ENCODE measurements around the gene HNMT. TPM values are rescaled to one million over a fixed set of nuclear protein-coding genes. Genes with fewer than 3 reads are reported as not detected.

Gene HNMT
- total RNA-seq, 1 experiment from 2014 or later = 4.1 TPM

GRCh38 chr2:138016351-138017087, 52.2 kb downstream of the HNMT start:
- ChIA-PET CTCF (no interaction called here), POLR2A (no interaction called here)
- BruUV-seq (replicated peaks) = no TSS peak
- TF ChIP-seq POLR2AphosphoS5 (IDR thresholded peaks at IDR 0.05; ENCODE audit: low read depth, low read length) (no peak), SIN3A (IDR thresholded peaks at IDR 0.05; ENCODE audit: borderline replicate concordance, insufficient read depth, low read depth, low read length) (no peak), TCF7L2 (IDR thresholded peaks at IDR 0.05; ENCODE audit: low read depth, low read length) (no peak), REST (IDR thresholded peaks at IDR 0.05; ENCODE audit: insufficient read depth in 1 of 2, low read depth in 2 of 2, low read length in 1 of 2) (no peak), CTCF (IDR thresholded peaks at IDR 0.05) (no peak)
- H3K36me3 ChIP-seq (ENCODE audit: control insufficient read depth, insufficient read depth, low read length) = no peaks in the 10 kb centered on the region; the same call in 1 of the 2 replicates
- H3K4me1 ChIP-seq (ENCODE audit: control insufficient read depth, insufficient read depth, low read length) = no peaks in the 10 kb centered on the region
- DNase-seq (ENCODE audit: low read depth, low spot score) = no peak
- ATAC-seq = no peak
- no peak overlapping the region for H3K27ac ChIP-seq (ENCODE audit: low read length)
- in situ Hi-C loops (cut with HindIII; ENCODE audit: low pct_unique_long_range_greater_than_20kb, low sequenced_read_pairs) (no loop called here), intact Hi-C loops (cut with micrococcal nuclease; ENCODE audit: unreplicated experiment) (no loop called here)
- no peaks in the 10 kb centered on the region for H3K27me3 ChIP-seq (ENCODE audit: control insufficient read depth, insufficient read depth, low read length)
- H3K4me3 ChIP-seq (ENCODE audit: low read depth in 2 of 2, low read length in 2 of 2) = no peak overlapping the region
- no peaks in the 10 kb centered on the region for H3K9me3 ChIP-seq (ENCODE audit: control insufficient read depth, insufficient read depth, low read depth, low read length)

DNA sequence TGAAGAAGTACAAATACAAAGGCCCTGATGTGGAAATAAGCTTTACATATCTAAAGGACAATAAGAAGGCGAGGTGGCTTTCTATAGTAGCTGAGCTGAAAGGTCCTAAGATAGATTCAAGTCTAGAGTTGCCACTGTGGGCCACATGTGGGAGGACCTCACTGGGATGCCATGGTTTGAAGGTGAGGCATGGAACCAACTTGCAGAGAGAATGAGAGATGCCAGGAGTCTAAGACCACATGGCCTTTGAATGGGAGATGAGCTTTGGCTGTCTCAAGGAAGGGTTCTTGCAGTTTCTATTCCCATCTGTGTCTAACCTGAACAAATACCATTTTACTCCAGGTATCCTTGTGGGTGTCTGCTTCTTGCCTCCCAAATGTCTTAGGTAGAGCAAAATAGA, 53.6 kb downstream of the HNMT start:
- H3K9me3 ChIP-seq (ENCODE audit: control insufficient read depth, insufficient read depth, low read depth, low read length) = no peaks in the 10 kb centered on the region
- H3K27ac ChIP-seq (ENCODE audit: low read length) = no peak overlapping the region
- BruUV-seq (replicated peaks) = no TSS peak
- H3K4me1 ChIP-seq (ENCODE audit: control insufficient read depth, insufficient read depth, low read length) = no peaks in the 10 kb centered on the region
- TF ChIP-seq POLR2AphosphoS5 (IDR thresholded peaks at IDR 0.05; ENCODE audit: low read depth, low read length) (no peak), CTCF (IDR thresholded peaks at IDR 0.05) (no peak), REST (IDR thresholded peaks at IDR 0.05; ENCODE audit: insufficient read depth in 1 of 2, low read depth in 2 of 2, low read length in 1 of 2) (no peak), TCF7L2 (IDR thresholded peaks at IDR 0.05; ENCODE audit: low read depth, low read length) (no peak)
- DNase-seq (ENCODE audit: low read depth, low spot score) (no peak), ATAC-seq (no peak)
- in situ Hi-C loops (cut with HindIII; ENCODE audit: low pct_unique_long_range_greater_than_20kb, low sequenced_read_pairs) = no loop called here
- no peaks in the 10 kb centered on the region; the same call in 1 of the 2 replicates for H3K36me3 ChIP-seq (ENCODE audit: control insufficient read depth, insufficient read depth, low read length)
- intact Hi-C loops (cut with micrococcal nuclease; ENCODE audit: unreplicated experiment) = no loop called here
- POLR2A ChIA-PET = no interaction called here
- no peaks in the 10 kb centered on the region for H3K27me3 ChIP-seq (ENCODE audit: control insufficient read depth, insufficient read depth, low read length)
- CTCF ChIA-PET = no interaction called here
- H3K4me3 ChIP-seq (ENCODE audit: low read depth in 2 of 2, low read length in 2 of 2) = no peak overlapping the region
